Sigmoid colon (tissue), 7 donors: ENCODE results near the gene IFNL4. TPM values are rescaled to one million over a fixed set of nuclear protein-coding genes. Genes with fewer than 3 reads are reported as not detected.
A peak's percentile ranks its signal among the peaks of the same experiment; 100 is the strongest.

ENCODE experiments used
- DNase-seq: peaks from one replicate; pipeline ENCODE4 v3.0.0-alpha.2; 2019
- H3K27ac ChIP-seq, 4 donors: fragments of 200-600 bp; sonication (generic); one replicate each; pipeline ENCODE4 v1.5.1; 2016 to 2019; ENCODE audit warnings: mild to moderate bottlenecking in 1 of 4
- H3K27me3 ChIP-seq, 3 donors: fragments of 200-600 bp; sonication (generic); one replicate each; pipeline ENCODE4 v1.5.1; 2019; ENCODE audit warnings: mild to moderate bottlenecking in 1 of 3
- H3K36me3 ChIP-seq, 4 donors: fragments of 200-600 bp; sonication (generic); one replicate each; pipeline ENCODE4 v1.5.1; 2016 to 2019
- H3K4me1 ChIP-seq, 4 donors: fragments of 200-600 bp; sonication (generic); one replicate each; pipeline ENCODE4 v1.5.1; 2017 to 2019
- H3K4me3 ChIP-seq, 4 donors: fragments of 200-600 bp; sonication (generic); one replicate each; pipeline ENCODE4 v1.5.1; 2017 to 2019; ENCODE audit warnings: mild to moderate bottlenecking in 2 of 4, moderate library complexity in 1 of 4
- H3K9me3 ChIP-seq, 4 donors: fragments of 200-600 bp in 3 of 4; sonication (generic) in 3 of 4; one replicate each; pipeline versions ENCODE4 v1.5.1 to v1.6.1; 2013 to 2019
- CTCF ChIP-seq, 4 experiments: fragments of 450-650 bp in 3 of 4; fragments of 200-600 bp in 1 of 4; IDR thresholded peaks; one replicate each; pipeline ENCODE4 v1.5.1; 2016 to 2019; ENCODE audit warnings: antibody characterized with exemption in 4 of 4, mild to moderate bottlenecking in 3 of 4, moderate library complexity in 2 of 4
- EP300 ChIP-seq, 4 donors: sonication (generic); formaldehyde crosslinking; IDR thresholded peaks; one replicate each; pipeline ENCODE4 v1.6.1; 2017; ENCODE audit warnings: antibody characterized with exemption in 4 of 4
- POLR2A ChIP-seq, 2 donors: fragments of 450-650 bp; IDR thresholded peaks; one replicate each; pipeline ENCODE4 v1.6.1; 2016; ENCODE audit warnings: antibody characterized with exemption in 2 of 2, mild to moderate bottlenecking in 2 of 2, moderate library complexity in 2 of 2
- POLR2AphosphoS5 ChIP-seq, 4 donors: sonication (generic); formaldehyde crosslinking; IDR thresholded peaks; one replicate each; pipeline ENCODE4 v1.6.1; 2017; ENCODE audit warnings: antibody characterized with exemption in 4 of 4
- WGBS, 2 donors: extraction: QIAGEN DNeasy Blood & Tissue Kit; methylation state at CpG; one replicate each; pipeline ENCODE4 v1.1.7; 2013; 5-methylcytosine and 5-hydroxymethylcytosine counted together
- intact Hi-C: fragments of 100-400 bp; cut with DNase I; formaldehyde crosslinking; loops from one replicate; pipeline ENCODE4 v1.15.1; 2023
- polyA plus RNA-seq, 3 donors: library from polyadenylated mRNA; stranded (reverse); fragments of 200-250 nt; gene quantifications; one replicate each; pipeline ENCODE4 v1.2.3, GENCODE V29; 2013
- total RNA-seq, 4 donors: library from RNA; depleted of rRNA; stranded (reverse); fragments of >200 nt; gene quantifications; one replicate each; pipeline ENCODE4 v1.1.0, GENCODE V29; 2016
- donor health status: healthy with polysubstance abuse.
- donor health status: Bipolar disorder and iron deficiency.
- donor health status: healthy.

The IFNL4 gene
- total and polyA plus RNA-seq, 7 donors = not detected

- intact Hi-C loops = no loop called here
- WGBS, 2 donors = 75 to 76% methylated on average over 4 of the region's 4 CpGs
- peaks cover 0 to 21% (median 0%) of the 10 kb centered on the region in 3 donors for H3K27me3 ChIP-seq
- no peak overlapping the region for H3K4me3 ChIP-seq
- H3K27ac ChIP-seq = no peak overlapping the region
- TF ChIP-seq CTCF (IDR thresholded peaks at IDR 0.05) (no peak), POLR2A (IDR thresholded peaks at IDR 0.05) (no peak), EP300 (IDR thresholded peaks at IDR 0.05) (no peak), POLR2AphosphoS5 (IDR thresholded peaks at IDR 0.05) (no peak)
- H3K4me1 ChIP-seq = no peaks in the 10 kb centered on the region
- DNase-seq = peak; percentile 19
- H3K9me3 ChIP-seq = no peaks in the 10 kb centered on the region
- no peaks in the 10 kb centered on the region for H3K36me3 ChIP-seq
Measured at GRCh38 chr19:39293394-39293793, 44.7 kb upstream of the IFNL4 start.

DNA sequence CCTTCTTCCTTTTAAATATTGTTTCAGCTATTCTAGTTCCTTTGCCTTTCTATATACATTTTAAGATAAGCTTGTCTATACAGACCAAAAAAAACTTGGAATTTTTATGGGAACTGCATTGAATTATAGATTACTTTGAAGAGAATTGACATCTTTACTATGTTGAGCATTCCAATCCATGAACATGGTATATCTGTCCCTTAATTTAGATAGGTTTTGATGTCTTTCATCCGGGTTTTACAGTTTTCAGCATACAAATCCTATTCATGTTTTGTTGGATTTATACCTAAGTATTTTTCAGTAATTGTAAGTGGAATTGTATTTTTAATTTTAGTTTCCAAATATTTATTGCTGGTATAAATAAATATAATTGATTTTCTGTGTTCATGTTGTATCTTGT is 35.4 kb upstream of the IFNL4 start:
- Histone ChIP-seq H3K27me3 (no peaks in the 10 kb centered on the region), H3K9me3 (peaks cover 0 to 17% (median 0%) of the 10 kb centered on the region in 4 donors), H3K4me1 (no peaks in the 10 kb centered on the region), H3K36me3 (no peaks in the 10 kb centered on the region), H3K4me3 (no peak overlapping the region), H3K27ac (no peak overlapping the region)
- no peak for TF ChIP-seq POLR2A (IDR thresholded peaks at IDR 0.05)
- no peak for TF ChIP-seq CTCF (IDR thresholded peaks at IDR 0.05)
- WGBS, 2 donors = 91 to 94% methylated on average over 1 of the region's 1 CpG
- no peak for DNase-seq
- intact Hi-C loops = no loop called here

GRCh38 chr19:39282021-39282420 is 33.4 kb upstream of the IFNL4 start:
- intact Hi-C loops = no loop called here
- Histone ChIP-seq H3K9me3 (peaks cover 0 to 17% (median 0%) of the 10 kb centered on the region in 4 donors), H3K27ac (no peak overlapping the region), H3K36me3 (no peaks in the 10 kb centered on the region), H3K4me3 (no peak overlapping the region), H3K4me1 (no peaks in the 10 kb centered on the region), H3K27me3 (peaks cover 0 to 7% (median 0%) of the 10 kb centered on the region in 3 donors)
- DNase-seq = no peak
- 56 to 66% methylated on average over 1 of the region's 1 CpG for WGBS, 2 donors
- TF ChIP-seq CTCF (IDR thresholded peaks at IDR 0.05) (no peak), EP300 (IDR thresholded peaks at IDR 0.05) (no peak), POLR2A (IDR thresholded peaks at IDR 0.05) (no peak), POLR2AphosphoS5 (IDR thresholded peaks at IDR 0.05) (no peak)

DNA sequence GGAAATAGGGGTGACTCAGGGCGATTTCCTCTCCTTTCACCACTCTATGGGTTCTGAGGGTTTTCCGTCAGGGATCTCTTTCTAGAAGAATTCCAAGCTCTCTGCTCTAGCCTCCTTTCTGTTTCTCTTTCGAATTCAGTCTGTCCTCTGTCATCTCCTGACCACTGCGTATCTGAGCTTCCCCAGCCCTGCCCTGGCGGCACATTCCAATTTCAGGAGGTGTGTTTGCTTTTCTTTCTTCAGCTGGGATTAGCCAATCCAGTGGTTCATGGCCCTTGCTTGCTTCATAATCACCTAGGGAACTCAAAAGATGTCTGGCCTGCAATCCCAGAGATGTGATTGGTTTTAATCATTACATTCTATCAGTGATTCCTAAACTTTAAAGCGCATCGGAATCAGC is 28.9 kb upstream of the IFNL4 start:
- H3K9me3 ChIP-seq = peaks cover 0 to 10% (median 0%) of the 10 kb centered on the region in 4 donors
- TF ChIP-seq POLR2A (IDR thresholded peaks at IDR 0.05) = no peak
- no peak for TF ChIP-seq CTCF (IDR thresholded peaks at IDR 0.05)
- no peak for TF ChIP-seq POLR2AphosphoS5 (IDR thresholded peaks at IDR 0.05)
- no peak for TF ChIP-seq EP300 (IDR thresholded peaks at IDR 0.05)
- H3K27ac ChIP-seq = no peak overlapping the region
- peaks cover 0 to 13% (median 0%) of the 10 kb centered on the region in 3 donors for H3K27me3 ChIP-seq
- intact Hi-C loops = no loop called here
- no peak for DNase-seq
- WGBS, 2 donors = 45 to 67% methylated on average over 7 of the region's 7 CpGs
- no peaks in the 10 kb centered on the region for H3K4me1 ChIP-seq
- H3K36me3 ChIP-seq = no peaks in the 10 kb centered on the region
- no peak overlapping the region for H3K4me3 ChIP-seq

GRCh38 chr19:39276740-39277139 is 28.1 kb upstream of the IFNL4 start:
- no peak for DNase-seq
- TF ChIP-seq POLR2AphosphoS5 (IDR thresholded peaks at IDR 0.05) = no peak
- no peak for TF ChIP-seq POLR2A (IDR thresholded peaks at IDR 0.05)
- intact Hi-C loops = no loop called here
- H3K4me1 ChIP-seq = no peaks in the 10 kb centered on the region
- no peak overlapping the region for H3K27ac ChIP-seq
- peaks cover 0 to 14% (median 0%) of the 10 kb centered on the region in 3 donors for H3K27me3 ChIP-seq
- H3K36me3 ChIP-seq = no peaks in the 10 kb centered on the region
- H3K9me3 ChIP-seq = peaks cover 0 to 2% (median 0%) of the 10 kb centered on the region in 4 donors
- 90 to 94% methylated on average over 5 of the region's 5 CpGs for WGBS, 2 donors
- no peak overlapping the region for H3K4me3 ChIP-seq
